T-helper 1 cell (primary cell): Measurements from ENCODE around the gene FILIP1.

Experiments used
- DNase-seq, 5 donors: peaks; one replicate each; pipeline ENCODE4 v3.0.0-alpha.2; 2012 to 2020

The FILIP1 gene

GRCh38 chr6:75288023-75288422 is 205.6 kb downstream of the FILIP1 start:
- no peak for DNase-seq

- DNase-seq = no peak
Observed at GRCh38 chr6:75287424-75287823, 206.2 kb downstream of the FILIP1 start.

- no peak for DNase-seq
Observed at GRCh38 chr6:75286955-75287354, 206.6 kb downstream of the FILIP1 start.

- no peak for DNase-seq
Observed at GRCh38 chr6:75285283-75285639, 208.3 kb downstream of the FILIP1 start.

- peak; percentile 94 to 99 (median 96) for DNase-seq
Observed at GRCh38 chr6:75284632-75285282, 208.8 kb downstream of the FILIP1 start, which contains the start of gene TMEM30A. Gene TMEM30A (minus strand): TSS chr6:75284792. CDS start chr6:75284638, 154 bp downstream.

GRCh38 chr6:75283907-75284631 is 209.5 kb downstream of the FILIP1 start:
- peak in 2 of 5 donors; percentile 10 to 16 for DNase-seq

- no peak for DNase-seq
Observed at GRCh38 chr6:75282706-75283105, 210.9 kb downstream of the FILIP1 start.

- no peak for DNase-seq
Observed at GRCh38 chr6:75281653-75282052, 211.9 kb downstream of the FILIP1 start.

- DNase-seq = no peak
Observed at GRCh38 chr6:75280131-75280855, 213.3 kb downstream of the FILIP1 start.

GRCh38 chr6:75279418-75279817 is 214.2 kb downstream of the FILIP1 start:
- DNase-seq = no peak

GRCh38 chr6:75278474-75279077 is 215.0 kb downstream of the FILIP1 start:
- DNase-seq = no peak

- no peak for DNase-seq
Observed at GRCh38 chr6:75275067-75275466, 218.5 kb downstream of the FILIP1 start.

- no peak for DNase-seq
Observed at GRCh38 chr6:75273009-75273408, 220.6 kb downstream of the FILIP1 start.

- no peak for DNase-seq
Observed at GRCh38 chr6:75272145-75272840, 221.3 kb downstream of the FILIP1 start.

GRCh38 chr6:75268988-75269354 is 224.6 kb downstream of the FILIP1 start:
- no peak for DNase-seq

- no peak for DNase-seq
Observed at GRCh38 chr6:75268121-75268987, 225.2 kb downstream of the FILIP1 start.

- no peak for DNase-seq
Observed at GRCh38 chr6:75267461-75267860, 226.1 kb downstream of the FILIP1 start.

GRCh38 chr6:75266716-75267291 is 226.8 kb downstream of the FILIP1 start:
- peak in 1 of 5 donors; percentile 30 for DNase-seq

GRCh38 chr6:75263401-75263750 is 230.2 kb downstream of the FILIP1 start:
- DNase-seq = no peak

GRCh38 chr6:75262716-75263400 is 230.7 kb downstream of the FILIP1 start:
- DNase-seq = no peak

- no peak for DNase-seq
Observed at GRCh38 chr6:75261299-75261698, 232.3 kb downstream of the FILIP1 start.
